GM12878 (cell line): ENCODE data around the gene SIRT5. TPM values are rescaled to one million over a fixed set of nuclear protein-coding genes. Genes with fewer than 3 reads are reported as not detected.

ENCODE experiments used
- ATAC-seq: fragments of 200-7000 bp; cut with Tn5 transposase; 3 replicates; pipeline ENCODE4 v1.9.1; 2020; ENCODE audit warnings: mild to moderate bottlenecking, moderate library complexity
- BruUV-seq: library from RNA; stranded (reverse); fragments of 400-500 nt; replicated peaks from 2 replicates; lab custom pipeline; 2021; lab: Mats Ljungman, UMichigan
- CTCF ChIA-PET: fragments of 300-600 bp; sonication (Branson Sonifier 250); formaldehyde crosslinking; extraction: SDS; loops from one replicate; lab custom pipeline; 2021; ENCODE audit warnings: inconsistent platforms; lab: Yijun Ruan, JAX
- POLR2A ChIA-PET: fragments of 350-600 bp; formaldehyde crosslinking; extraction: SDS; loops from one replicate; lab custom pipeline; 2021; ENCODE audit warnings: inconsistent platforms; lab: Charles Lee
- RAD21 ChIA-PET: fragments of 300-600 bp; sonication (Branson Sonifier 250); formaldehyde crosslinking; loops from one replicate; lab custom pipeline; 2023; ENCODE audit warnings: antibody characterized with exemption; ENCODE audit not compliant: unreplicated experiment; lab: Charles Lee
- SMC1A ChIA-PET: fragments of 300-600 bp; sonication (Branson Sonifier 250); formaldehyde crosslinking; loops from one replicate; lab custom pipeline; 2023; ENCODE audit not compliant: unreplicated experiment, uncharacterized antibody; lab: Charles Lee
- DNase-seq: peaks from one replicate; pipeline ENCODE4 v3.0.0-alpha.2; 2011; ENCODE audit warnings: low read depth, low spot score
- FAIRE-seq: peaks from 3 replicates; lab custom pipeline; 2011; peaks lifted over from hg19 to GRCh38; lab: Jason Lieb, UNC
- H2AFZ ChIP-seq: 2 replicates; pipeline ENCODE4 v1.6.0; 2011; ENCODE audit warnings: low read depth, low read length, control low read depth; ENCODE audit not compliant: control insufficient read depth
- H3K27ac ChIP-seq: 2 replicates; pipeline ENCODE4 v1.5.1; 2011; ENCODE audit warnings: control low read depth; ENCODE audit not compliant: control insufficient read depth, insufficient read depth
- H3K27me3 ChIP-seq, 2 experiments: replicated peaks in 1 of 2; 2 replicates each; pipeline versions ENCODE4 v1.6.0 to v1.6.1; 2011; ENCODE audit warnings: low read length in 1 of 2; ENCODE audit not compliant: control insufficient read depth in 2 of 2, insufficient read depth in 2 of 2
- H3K36me3 ChIP-seq, 2 experiments: 2 replicates each; pipeline ENCODE4 v1.5.1; 2011; ENCODE audit warnings: low read length in 1 of 2; ENCODE audit not compliant: control insufficient read depth in 2 of 2, insufficient read depth in 2 of 2
- H3K4me1 ChIP-seq: 2 replicates; pipeline ENCODE4 v1.6.1; 2011; ENCODE audit warnings: mild to moderate bottlenecking, low read length, moderate library complexity, mixed read lengths; ENCODE audit not compliant: control insufficient read depth, insufficient read depth
- H3K4me2 ChIP-seq: 2 replicates; pipeline ENCODE4 v1.6.0; 2011; ENCODE audit warnings: control low read depth; ENCODE audit not compliant: control insufficient read depth, insufficient read depth
- H3K4me3 ChIP-seq: fragments of 200-600 bp; sonication (generic); 2 replicates; pipeline ENCODE4 v1.5.1; 2016
- H3K79me2 ChIP-seq: 2 replicates; pipeline ENCODE4 v1.6.0; 2011; ENCODE audit warnings: low read length; ENCODE audit not compliant: control insufficient read depth, insufficient read depth
- H3K9ac ChIP-seq: 2 replicates; pipeline ENCODE4 v1.8.0; 2011; ENCODE audit warnings: low read length, control low read depth, mixed read lengths; ENCODE audit not compliant: control insufficient read depth, insufficient read depth
- H3K9me3 ChIP-seq: replicated peaks from 3 replicates; pipeline ENCODE4 v1.5.1; 2011; ENCODE audit warnings: mild to moderate bottlenecking, low read length; ENCODE audit not compliant: control insufficient read depth, insufficient read depth
- H4K20me1 ChIP-seq: 2 replicates; pipeline ENCODE4 v1.6.0; 2011; ENCODE audit not compliant: control insufficient read depth, insufficient read depth
- BMI1 ChIP-seq: fragments of 450-650 bp; IDR thresholded peaks from 2 replicates; pipeline ENCODE4 v1.6.1; 2016; ENCODE audit warnings: mild to moderate bottlenecking, moderate library complexity, borderline replicate concordance
- CREM ChIP-seq: IDR thresholded peaks from 2 replicates; pipeline ENCODE4 v1.6.1; 2014; ENCODE audit warnings: antibody characterized with exemption, low read depth
- EP300 ChIP-seq, 2 experiments: fragments of 150-350 bp in 1 of 2; IDR thresholded peaks; 2 replicates each; pipeline ENCODE4 v1.6.1; 2011 to 2012; ENCODE audit warnings: low read depth in 2 of 2, low read length in 2 of 2, borderline replicate concordance in 1 of 2, improper control_type of control experiment in 1 of 2, inconsistent platforms in 1 of 2; ENCODE audit not compliant: control insufficient read depth in 1 of 2
- JUNB ChIP-seq: IDR thresholded peaks from 2 replicates; pipeline ENCODE4 v1.6.1; 2016; ENCODE audit warnings: antibody characterized with exemption, mild to moderate bottlenecking
- MEF2B ChIP-seq: fragments of 450-650 bp; IDR thresholded peaks from 2 replicates; pipeline ENCODE4 v1.6.1; 2018; ENCODE audit warnings: mild to moderate bottlenecking, moderate library complexity; ENCODE audit not compliant: partially characterized antibody, poor library complexity, severe bottlenecking
- POU2F2 ChIP-seq: IDR thresholded peaks from 3 replicates; pipeline ENCODE4 v1.6.1; 2011; ENCODE audit warnings: low read depth, mild to moderate bottlenecking, low read length, borderline replicate concordance
- SPI1 ChIP-seq: IDR thresholded peaks from 2 replicates; pipeline ENCODE4 v1.6.1; 2011; ENCODE audit warnings: low read depth, mild to moderate bottlenecking, low read length, moderate library complexity, borderline replicate concordance; ENCODE audit not compliant: insufficient read depth
- ZBED1 ChIP-seq: IDR thresholded peaks from 2 replicates; pipeline ENCODE4 v1.6.1; 2016; ENCODE audit warnings: borderline replicate concordance
- WGBS: methylation state at CpG from one replicate; pipeline ENCODE4 v1.1.6; 2016; ENCODE audit warnings: low lambda C conversion rate; ENCODE audit not compliant: insufficient replicate concordance, insufficient coverage; ENCODE audit errors: missing lambda C conversion rate; 5-methylcytosine and 5-hydroxymethylcytosine counted together
- in situ Hi-C: fragments of 300-500 bp; cut with MboI; formaldehyde crosslinking; loops from 9 replicates; pipeline ENCODE4 v1.14.3; 2018; ENCODE audit warnings: mixed read lengths
- intact Hi-C: fragments of 100-400 bp; cut with micrococcal nuclease; formaldehyde crosslinking; loops from one replicate; pipeline ENCODE4 v1.14.2; 2022; ENCODE audit not compliant: unreplicated experiment
- polyA plus RNA-seq, 11 experiments: library from polyadenylated mRNA; depleted of rRNA in 4 of 11; unstranded in 6 of 11; stranded (reverse) in 5 of 11; fragments of >200 nt; fragmentation: Nextera tagmentation in 4 of 11; fragmentation: Illumina TruSeq in 1 of 11; extraction: Ambion mirVana in 4 of 11; extraction: Trizol in 1 of 11; gene quantifications; 1 replicate in 1 of 11; 2 replicates in 10 of 11; pipeline versions ENCODE4 v1.2.1 to v1.2.3, GENCODE V29; 2011 to 2016; ENCODE audit warnings: inconsistent platforms in 2 of 11, missing spikeins in 2 of 11, low read depth in 1 of 11
- total RNA-seq, 4 experiments: library from RNA; depleted of rRNA in 3 of 4; stranded (reverse); fragments of >200 nt in 3 of 4; fragmentation: Illumina TruSeq in 1 of 4; extraction: Trizol in 1 of 4; gene quantifications; 2 replicates each; pipeline versions ENCODE4 v1.2.1 to v1.2.3, GENCODE V29; 2013 to 2021
- TF ChIP-seq, protein P1 (sequence below): IDR thresholded peaks from 2 replicates; pipeline ENCODE4 v1.6.1; 2012; ENCODE audit warnings: low read depth, low read length, improper control_type of control experiment

Gene SIRT5
- total and polyA plus RNA-seq, 10 of the 15 experiments (the other 5 are each of a cell fraction or from before 2014, with no cell fraction given) = 1.7 to 12.4 (median 10.0) TPM

- H2AFZ ChIP-seq = no peak overlapping the region
- intact Hi-C loops = no loop called here
- TF ChIP-seq SPI1 = no peak
- TF ChIP-seq EP300 (IDR thresholded peaks at IDR 0.05; ENCODE audit: borderline replicate concordance in 1 of 2, control insufficient read depth in 1 of 2, low read depth in 2 of 2, low read length in 2 of 2) = no peak
- TF ChIP-seq ZBED1 = no peak
- no peak for TF ChIP-seq JUNB
- TF ChIP-seq CREM = no peak
- TF ChIP-seq BMI1 = no peak
- TF ChIP-seq POU2F2 = no peak
- TF ChIP-seq, protein P1, sequence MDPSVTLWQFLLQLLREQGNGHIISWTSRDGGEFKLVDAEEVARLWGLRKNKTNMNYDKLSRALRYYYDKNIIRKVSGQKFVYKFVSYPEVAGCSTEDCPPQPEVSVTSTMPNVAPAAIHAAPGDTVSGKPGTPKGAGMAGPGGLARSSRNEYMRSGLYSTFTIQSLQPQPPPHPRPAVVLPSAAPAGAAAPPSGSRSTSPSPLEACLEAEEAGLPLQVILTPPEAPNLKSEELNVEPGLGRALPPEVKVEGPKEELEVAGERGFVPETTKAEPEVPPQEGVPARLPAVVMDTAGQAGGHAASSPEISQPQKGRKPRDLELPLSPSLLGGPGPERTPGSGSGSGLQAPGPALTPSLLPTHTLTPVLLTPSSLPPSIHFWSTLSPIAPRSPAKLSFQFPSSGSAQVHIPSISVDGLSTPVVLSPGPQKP = no peak
- no peak for TF ChIP-seq MEF2B
- TF ChIP-seq, all 136 proteins: peak for 0
- H3K27me3 ChIP-seq = no peaks in the 10 kb centered on the region
- ChIA-PET POLR2A (no interaction called here), CTCF (interaction anchor here (0.7 to 2.2 kb wide), 5 partner anchors 10 to 225 kb away, joined by 3 to 9 read pairs (median 3); partner anchors contain the start of genes NOL7 and SIRT5), SMC1A (interaction anchor here (1.4 to 1.6 kb wide), 3 partner anchors 9 to 159 kb away, joined by 3 to 6 read pairs (median 4); no protein-coding TSS in a partner anchor), RAD21 (no interaction called here)
- in situ Hi-C loops = no loop called here
- BruUV-seq = no TSS peak
- 94% methylated on average over 4 of the region's 4 CpGs for WGBS
- FAIRE-seq (no peak), DNase-seq (no peak), ATAC-seq (no peak)
- no peaks in the 10 kb centered on the region for H4K20me1 ChIP-seq
- H3K27ac ChIP-seq = no peak overlapping the region
- H3K36me3 ChIP-seq = peaks cover 0 to 5% of the 10 kb centered on the region in 2 experiments; a peak in 1 of 4 replicates
- no peak overlapping the region for H3K4me3 ChIP-seq
- no peak overlapping the region for H3K4me2 ChIP-seq
- no peaks in the 10 kb centered on the region for H3K79me2 ChIP-seq
- no peaks in the 10 kb centered on the region for H3K9me3 ChIP-seq
- H3K9ac ChIP-seq = no peak overlapping the region
- no peaks in the 10 kb centered on the region for H3K4me1 ChIP-seq
Measured at GRCh38 chr6:13604135-13604534, 29.7 kb downstream of the SIRT5 start.
